GM18858 (cell line): ENCODE results near the gene SHANK2.

ENCODE experiments used
- ATAC-seq: cut with Tn5 transposase; IDR thresholded peaks from one replicate; pipeline ENCODE4 v1.9.1; 2021; ENCODE audit not compliant: unreplicated experiment

Gene SHANK2

DNA sequence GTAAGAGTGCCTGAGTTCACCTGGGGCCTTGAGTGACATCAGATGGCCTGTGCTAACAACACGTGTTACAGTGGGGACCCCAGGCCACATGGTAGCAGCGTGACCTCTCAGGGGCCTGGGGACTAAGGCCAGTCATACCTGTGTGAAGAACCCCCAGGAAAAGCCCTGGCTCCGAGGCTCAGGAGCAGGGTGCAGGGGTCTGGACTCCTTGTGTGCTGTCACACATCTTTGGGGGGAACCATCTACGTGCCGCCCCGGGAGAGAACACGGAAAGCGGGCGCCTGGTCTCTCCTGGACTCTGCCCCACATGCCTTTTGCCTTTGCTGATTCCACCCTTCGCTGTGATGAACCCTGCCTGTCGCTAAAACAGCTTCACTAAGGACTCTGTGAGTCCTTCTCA, 48.7 kb downstream of the SHANK2 start:
- no peak for ATAC-seq

DNA sequence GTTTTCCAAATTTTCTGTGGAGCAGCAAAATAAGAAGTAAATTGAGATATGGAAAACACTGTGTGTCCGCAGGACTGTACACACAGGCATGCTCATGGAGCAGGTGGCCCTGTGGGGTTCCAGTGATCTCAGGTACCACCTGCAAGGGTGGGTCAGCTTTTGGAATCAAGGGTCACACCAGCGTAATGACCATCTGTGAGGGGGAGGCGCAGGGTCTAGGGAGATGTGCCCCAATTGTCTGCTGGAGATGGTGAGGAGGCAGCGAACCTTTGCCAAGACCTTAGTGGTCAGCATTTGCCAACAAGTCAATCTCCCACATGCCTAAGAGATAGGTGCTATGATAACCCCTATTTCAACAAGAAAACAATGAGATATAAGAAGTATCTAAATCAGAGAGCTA, 49.4 kb downstream of the SHANK2 start:
- no peak for ATAC-seq

DNA sequence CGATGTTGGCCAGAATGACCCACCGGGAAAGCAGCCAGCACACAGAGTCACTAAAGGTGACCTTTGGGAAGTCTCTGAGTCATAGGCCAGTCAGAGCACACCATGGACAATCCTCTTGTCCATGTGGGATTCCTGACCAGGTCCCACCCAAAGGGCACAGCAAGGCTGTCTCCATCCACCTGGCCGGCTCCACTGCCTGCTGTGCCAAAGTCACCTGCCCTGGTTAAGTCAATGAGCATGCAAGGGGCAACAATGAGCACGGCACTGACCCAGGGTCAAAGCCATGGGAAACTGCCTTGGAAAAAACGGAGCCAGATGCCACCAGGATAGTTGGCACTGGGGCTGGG, 49.8 kb downstream of the SHANK2 start:
- ATAC-seq: no peak
